Kidney (tissue), 14 donors: ENCODE data around the gene RBM19. TPM values are rescaled to one million over a fixed set of nuclear protein-coding genes. Genes with fewer than 3 reads are reported as not detected.

Experiments
- DNase-seq, 5 donors: peaks; one replicate each; pipeline ENCODE4 v3.0.0-alpha.2; 2013 to 2020
- FAIRE-seq: peaks from 2 replicates; lab custom pipeline; 2012; peaks lifted over from hg19 to GRCh38; lab: Jason Lieb, UNC
- H3K27ac ChIP-seq, 2 donors: one replicate each; pipeline ENCODE4 v1.7.0; 2013; ENCODE audit warnings: low read depth in 2 of 2, low read length in 2 of 2, inconsistent platforms in 1 of 2
- H3K27me3 ChIP-seq: one replicate; pipeline ENCODE4 v1.7.1; 2013; ENCODE audit warnings: low read length, inconsistent platforms; ENCODE audit not compliant: control insufficient read depth, insufficient read depth
- H3K36me3 ChIP-seq, 3 donors: one replicate each; pipeline versions ENCODE4 v1.7.0 to v1.7.1; 2013; ENCODE audit warnings: low read length in 3 of 3, control low read depth in 1 of 3, inconsistent platforms in 1 of 3; ENCODE audit not compliant: insufficient read depth in 3 of 3, control insufficient read depth in 2 of 3
- H3K4me1 ChIP-seq, 3 donors: one replicate each; pipeline versions ENCODE4 v1.7.0 to v1.7.1; 2013; ENCODE audit warnings: low read length in 3 of 3, inconsistent platforms in 1 of 3, low read depth in 1 of 3; ENCODE audit not compliant: control insufficient read depth in 2 of 3, insufficient read depth in 2 of 3
- H3K4me3 ChIP-seq, 3 donors: one replicate each; pipeline versions ENCODE4 v1.7.0 to v1.8.1; 2013; ENCODE audit warnings: low read length in 3 of 3, control low read depth in 1 of 3, inconsistent platforms in 1 of 3
- H3K9ac ChIP-seq, 3 donors: one replicate each; pipeline versions ENCODE4 v1.7.0 to v1.7.1; 2013; ENCODE audit warnings: low read length in 3 of 3, control low read depth in 1 of 3, inconsistent platforms in 1 of 3
- H3K9me3 ChIP-seq, 3 donors: one replicate each; pipeline versions ENCODE4 v1.7.0 to v1.7.1; 2013; ENCODE audit warnings: low read length in 3 of 3, control low read depth in 1 of 3, inconsistent platforms in 1 of 3; ENCODE audit not compliant: control insufficient read depth in 2 of 3, insufficient read depth in 1 of 3
- intact Hi-C: fragments of 100-400 bp; cut with DNase I; formaldehyde crosslinking; loops from one replicate; pipeline ENCODE4 v1.11.1; 2022
- polyA plus RNA-seq: library from polyadenylated mRNA; stranded (reverse); fragments of 350-450 nt; fragmentation: Illumina TruSeq; extraction: RNeasy Lipid Tissue Mini Kit (QIAGEN cat#74804); gene quantifications from one replicate; pipeline ENCODE4 v1.2.3, GENCODE V29; 2014; ENCODE audit warnings: low read depth, low replicate concordance; ENCODE audit not compliant: insufficient read depth
- total RNA-seq: library from RNA; stranded (reverse); fragmentation: NEBNext Ultra II Directional; extraction: Animal tissue kit (Norgen Biotek cat#: 25700); gene quantifications from one replicate; pipeline ENCODE4 v1.2.1, GENCODE V29; 2021
- TF ChIP-seq, protein P1 (sequence below): IDR thresholded peaks from 3 replicates; pipeline ENCODE4 v1.5.1; 2012; ENCODE audit warnings: mild to moderate bottlenecking, moderate library complexity, borderline replicate concordance; ENCODE audit not compliant: insufficient read depth; ENCODE audit errors: extremely low read depth
- donor health status: control.
- donor health status: control.
- donor health status: control.
- donor health status: control.
- donor health status: control.
- donor health status: DM: yes; HTN: yes; CAD: no.
- donor health status: Normal renal cell carcinoma (clear cell type).

RBM19 gene
- total and polyA plus RNA-seq, 2 donors from 2014 or later = 12.3 to 34.7 TPM

DNA sequence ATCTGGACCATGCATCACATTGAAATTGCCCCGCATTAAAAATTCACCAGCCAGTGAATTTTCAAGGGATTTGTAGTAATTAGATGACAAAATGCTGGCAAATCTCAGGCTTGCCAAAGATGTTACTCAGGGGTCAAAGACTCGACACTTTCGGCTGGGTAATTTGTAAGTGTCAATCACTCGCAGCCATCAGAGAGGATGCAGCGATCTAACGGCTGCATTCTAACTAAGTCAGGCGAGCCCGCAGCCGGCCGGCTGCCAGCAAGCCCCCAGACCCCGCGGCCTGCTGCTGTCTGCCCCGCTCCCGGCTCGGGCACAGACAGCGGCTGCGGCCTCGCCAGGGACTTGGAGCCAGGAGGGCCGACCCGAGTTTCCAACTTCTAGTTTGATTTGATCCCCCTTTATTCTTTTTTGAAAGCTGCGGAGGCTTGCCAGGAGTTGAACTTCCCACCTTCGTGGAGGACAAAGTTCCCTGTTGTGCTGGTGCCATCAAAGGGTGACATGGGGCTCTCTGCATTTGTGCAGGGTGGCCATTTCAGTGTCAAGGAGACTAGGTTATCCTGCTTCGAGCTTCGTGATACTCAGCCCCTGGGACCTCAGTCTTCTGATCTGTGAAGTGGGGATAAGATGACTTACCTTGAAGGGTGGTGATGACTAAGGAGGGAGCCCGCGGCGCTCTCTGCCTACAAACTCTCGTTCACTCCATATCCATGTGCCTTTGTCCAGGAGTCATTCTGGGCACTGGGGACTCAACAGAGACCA lies 169.9 kb downstream of the RBM19 start:
- FAIRE-seq = no peak
- TF ChIP-seq, protein P1, sequence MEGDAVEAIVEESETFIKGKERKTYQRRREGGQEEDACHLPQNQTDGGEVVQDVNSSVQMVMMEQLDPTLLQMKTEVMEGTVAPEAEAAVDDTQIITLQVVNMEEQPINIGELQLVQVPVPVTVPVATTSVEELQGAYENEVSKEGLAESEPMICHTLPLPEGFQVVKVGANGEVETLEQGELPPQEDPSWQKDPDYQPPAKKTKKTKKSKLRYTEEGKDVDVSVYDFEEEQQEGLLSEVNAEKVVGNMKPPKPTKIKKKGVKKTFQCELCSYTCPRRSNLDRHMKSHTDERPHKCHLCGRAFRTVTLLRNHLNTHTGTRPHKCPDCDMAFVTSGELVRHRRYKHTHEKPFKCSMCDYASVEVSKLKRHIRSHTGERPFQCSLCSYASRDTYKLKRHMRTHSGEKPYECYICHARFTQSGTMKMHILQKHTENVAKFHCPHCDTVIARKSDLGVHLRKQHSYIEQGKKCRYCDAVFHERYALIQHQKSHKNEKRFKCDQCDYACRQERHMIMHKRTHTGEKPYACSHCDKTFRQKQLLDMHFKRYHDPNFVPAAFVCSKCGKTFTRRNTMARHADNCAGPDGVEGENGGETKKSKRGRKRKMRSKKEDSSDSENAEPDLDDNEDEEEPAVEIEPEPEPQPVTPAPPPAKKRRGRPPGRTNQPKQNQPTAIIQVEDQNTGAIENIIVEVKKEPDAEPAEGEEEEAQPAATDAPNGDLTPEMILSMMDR = no peak
- Histone ChIP-seq H3K9ac (no peak overlapping the region), H3K27ac (no peak overlapping the region), H3K4me1 (no peaks in the 10 kb centered on the region), H3K4me3 (no peak overlapping the region), H3K36me3 (no peaks in the 10 kb centered on the region), H3K9me3 (no peaks in the 10 kb centered on the region), H3K27me3 (no peaks in the 10 kb centered on the region)
- intact Hi-C loops = no loop called here
- DNase-seq = no peak

DNA sequence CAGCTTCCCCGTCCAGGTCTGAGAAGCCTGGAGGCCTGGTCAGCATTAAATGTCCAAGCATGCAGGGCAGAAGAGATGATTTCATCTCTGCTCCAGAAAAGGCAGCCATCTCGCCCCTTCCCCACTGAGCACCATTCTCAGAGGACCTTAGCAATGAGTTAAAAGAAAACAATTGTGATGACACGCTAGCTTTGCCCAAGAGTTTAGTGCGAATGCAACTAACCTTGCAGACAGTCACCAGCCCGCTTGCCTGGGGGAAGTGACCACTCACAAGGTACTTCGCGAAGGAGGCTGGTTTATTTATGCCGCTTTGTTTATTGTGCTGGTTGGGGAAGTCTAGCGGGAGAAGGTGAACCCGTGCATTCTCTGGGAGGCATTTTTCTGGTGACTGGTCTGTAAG lies 170.7 kb downstream of the RBM19 start:
- Histone ChIP-seq H3K27ac (no peak overlapping the region), H3K4me1 (no peaks in the 10 kb centered on the region), H3K4me3 (no peak overlapping the region), H3K9me3 (no peaks in the 10 kb centered on the region), H3K9ac (no peak overlapping the region), H3K27me3 (no peaks in the 10 kb centered on the region), H3K36me3 (no peaks in the 10 kb centered on the region)
- FAIRE-seq (no peak), DNase-seq (no peak)
- TF ChIP-seq, protein P1 = no peak
- intact Hi-C loops = no loop called here

DNA sequence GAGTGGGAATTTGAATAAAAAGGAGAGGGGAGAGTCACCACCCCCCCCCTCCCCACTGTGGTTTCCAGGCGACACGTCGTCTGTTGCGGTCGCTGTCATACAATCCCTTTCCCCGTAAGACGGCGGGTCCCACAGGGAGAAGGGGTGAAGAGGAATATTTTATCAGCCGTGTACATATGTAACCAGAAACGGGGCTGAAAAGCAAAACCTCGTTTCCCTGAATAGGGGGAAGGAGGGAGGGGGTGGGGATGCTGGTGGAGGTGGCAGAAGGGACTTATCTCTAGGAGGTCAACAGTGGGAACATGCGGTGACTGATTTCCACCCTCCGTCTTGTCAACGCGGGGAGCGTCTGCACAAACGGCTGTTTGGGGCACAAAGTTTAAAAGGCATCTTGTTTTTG lies 171.4 kb downstream of the RBM19 start:
- intact Hi-C loops = no loop called here
- DNase-seq = no peak
- Histone ChIP-seq H3K36me3 (no peaks in the 10 kb centered on the region), H3K27ac (no peak overlapping the region), H3K9ac (no peak overlapping the region), H3K4me1 (no peaks in the 10 kb centered on the region), H3K9me3 (no peaks in the 10 kb centered on the region), H3K4me3 (no peak overlapping the region), H3K27me3 (no peaks in the 10 kb centered on the region)
- FAIRE-seq = no peak
- TF ChIP-seq, protein P1 = no peak
